GM12878 (cell line): ENCODE data around the gene SPINT1. TPM values are rescaled to one million over a fixed set of nuclear protein-coding genes. Genes with fewer than 3 reads are reported as not detected.

Experiments used
- BCLAF1 ChIP-seq: fragments of 450-650 bp; IDR thresholded peaks from 2 replicates; pipeline ENCODE4 v1.6.1; 2017; ENCODE audit warnings: antibody characterized with exemption, mild to moderate bottlenecking, moderate library complexity
- CBFB ChIP-seq: IDR thresholded peaks from 2 replicates; pipeline ENCODE4 v1.6.1; 2016; ENCODE audit warnings: antibody characterized with exemption, low read depth
- CHD1 ChIP-seq: IDR thresholded peaks from 2 replicates; pipeline ENCODE4 v1.6.1; 2012; ENCODE audit warnings: low read depth, low read length, improper control_type of control experiment
- CREM ChIP-seq: IDR thresholded peaks from 2 replicates; pipeline ENCODE4 v1.6.1; 2014; ENCODE audit warnings: antibody characterized with exemption, low read depth
- FOXK2 ChIP-seq: fragments of 450-650 bp; IDR thresholded peaks from 2 replicates; pipeline ENCODE4 v1.6.1; 2017; ENCODE audit warnings: mild to moderate bottlenecking, moderate library complexity
- MXI1 ChIP-seq: fragments of 150-350 bp; IDR thresholded peaks from 2 replicates; pipeline ENCODE4 v1.6.1; 2011; ENCODE audit warnings: low read depth, mild to moderate bottlenecking, inconsistent platforms, low read length, improper control_type of control experiment
- NFXL1 ChIP-seq: fragments of 450-650 bp; IDR thresholded peaks from 2 replicates; pipeline ENCODE4 v1.6.1; 2017; ENCODE audit warnings: antibody characterized with exemption, mild to moderate bottlenecking, borderline replicate concordance
- NFYB ChIP-seq: IDR thresholded peaks from 2 replicates; pipeline ENCODE4 v1.6.1; 2011; ENCODE audit warnings: low read depth, mild to moderate bottlenecking, low read length, improper control_type of control experiment, moderate library complexity; ENCODE audit not compliant: insufficient read depth
- POLR2A ChIP-seq: IDR thresholded peaks from 2 replicates; pipeline ENCODE4 v1.6.1; 2011; ENCODE audit warnings: low read depth, mild to moderate bottlenecking, low read length
- POU2F2 ChIP-seq: IDR thresholded peaks from 3 replicates; pipeline ENCODE4 v1.6.1; 2011; ENCODE audit warnings: low read depth, mild to moderate bottlenecking, low read length, borderline replicate concordance
- RBBP5 ChIP-seq: fragments of 200-600 bp; sonication (generic); conservative IDR thresholded peaks from 2 replicates; pipeline ENCODE4 v1.6.1; 2016
- TAF1 ChIP-seq: IDR thresholded peaks from 2 replicates; pipeline ENCODE4 v1.6.1; 2011; ENCODE audit warnings: mild to moderate bottlenecking, low read depth, low read length, borderline replicate concordance
- TARDBP ChIP-seq: IDR thresholded peaks from 2 replicates; pipeline ENCODE4 v1.6.1; 2016; ENCODE audit warnings: borderline replicate concordance
- ZBTB40 ChIP-seq: fragments of 450-650 bp; IDR thresholded peaks from 2 replicates; pipeline ENCODE4 v1.6.1; 2016; ENCODE audit warnings: mild to moderate bottlenecking, moderate library complexity, borderline replicate concordance
- ZNF207 ChIP-seq: fragments of 450-650 bp; IDR thresholded peaks from 2 replicates; pipeline ENCODE4 v1.6.1; 2014; ENCODE audit warnings: antibody characterized with exemption, mild to moderate bottlenecking, borderline replicate concordance
- ZNF217 ChIP-seq: fragments of 450-650 bp; IDR thresholded peaks from 2 replicates; pipeline ENCODE4 v1.6.1; 2017; ENCODE audit warnings: antibody characterized with exemption, mild to moderate bottlenecking
- polyA plus RNA-seq, 11 experiments: library from polyadenylated mRNA; depleted of rRNA in 4 of 11; unstranded in 6 of 11; stranded (reverse) in 5 of 11; fragments of >200 nt; fragmentation: Nextera tagmentation in 4 of 11; fragmentation: Illumina TruSeq in 1 of 11; extraction: Ambion mirVana in 4 of 11; extraction: Trizol in 1 of 11; gene quantifications; 1 replicate in 1 of 11; 2 replicates in 10 of 11; pipeline versions ENCODE4 v1.2.1 to v1.2.3, GENCODE V29; 2011 to 2016; ENCODE audit warnings: inconsistent platforms in 2 of 11, missing spikeins in 2 of 11, low read depth in 1 of 11
- total RNA-seq, 4 experiments: library from RNA; depleted of rRNA in 3 of 4; stranded (reverse); fragments of >200 nt in 3 of 4; fragmentation: Illumina TruSeq in 1 of 4; extraction: Trizol in 1 of 4; gene quantifications; 2 replicates each; pipeline versions ENCODE4 v1.2.1 to v1.2.3, GENCODE V29; 2013 to 2021
- TF ChIP-seq, protein P1 (sequence below): fragments of 450-650 bp; IDR thresholded peaks from 2 replicates; pipeline ENCODE4 v1.6.1; 2017; ENCODE audit warnings: low read depth, mild to moderate bottlenecking, moderate library complexity
- TF ChIP-seq, protein P2 (sequence below): IDR thresholded peaks from 2 replicates; pipeline ENCODE4 v1.6.1; 2011; ENCODE audit warnings: low read depth, low read length, improper control_type of control experiment, borderline replicate concordance

SPINT1 gene
- total and polyA plus RNA-seq, 10 of the 15 experiments (the other 5 are each of a cell fraction or from before 2014, with no cell fraction given), result 3.5 to 28.6 (median 10.2) TPM

DNA sequence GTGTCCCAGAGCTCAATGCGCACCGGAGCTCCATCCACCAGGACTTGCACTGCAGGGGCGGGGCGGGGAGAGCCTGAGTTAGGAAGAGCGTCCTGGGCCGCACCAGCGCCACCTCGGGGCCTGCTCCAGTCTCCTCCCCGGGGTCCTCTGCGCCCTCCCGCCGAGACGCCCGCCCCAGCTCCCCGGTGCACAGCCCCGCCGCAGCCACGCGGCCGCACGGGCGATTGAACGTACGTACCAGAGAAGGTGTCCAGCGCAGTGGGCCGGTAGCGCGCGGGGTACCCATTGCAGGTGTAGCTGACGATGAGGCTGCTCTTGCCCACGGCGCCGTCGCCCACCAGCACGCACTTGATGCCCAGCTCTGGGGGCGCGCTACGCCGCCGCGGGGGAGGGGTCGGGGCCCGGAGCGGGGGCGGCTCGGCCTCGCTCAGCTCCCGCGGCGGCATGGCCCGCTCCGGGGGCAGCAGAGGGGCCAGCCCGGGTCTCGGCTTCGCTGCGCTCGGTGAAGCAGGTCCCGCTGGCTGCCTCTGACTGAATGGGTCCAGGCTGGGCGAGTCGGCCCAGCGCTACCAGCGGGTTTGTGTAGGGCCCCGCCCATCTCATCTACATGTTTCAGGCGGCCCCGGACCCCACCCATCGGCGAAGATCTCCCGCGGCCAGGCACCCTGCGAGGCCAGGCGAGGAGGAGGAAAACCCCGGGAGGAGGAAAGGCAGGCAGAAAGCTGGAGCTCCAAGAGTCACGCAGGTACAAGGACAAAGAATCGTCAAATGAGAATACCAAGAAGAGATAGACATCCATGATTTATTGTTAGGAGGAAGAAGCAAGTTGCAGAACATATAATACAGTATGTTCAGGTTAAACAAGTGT is 30.1 kb downstream of the SPINT1 start, which contains the start of gene RHOV (continued):
- TF ChIP-seq CREM (no peak), MXI1 (peak; percentile 32; the same call in 1 of the 2 replicates), CHD1 (no peak), TARDBP (no peak), FOXK2 (no peak), TAF1 (peak; percentile 78), POU2F2 (peak; percentile 45; the same call in 1 of the 3 replicates), BCLAF1 (no peak), ZNF217 (peak; percentile 32; the same call in 1 of the 2 replicates), NFXL1 (no peak), RBBP5 (no peak), ZNF207 (peak; percentile 18; the same call in 1 of the 2 replicates), POLR2A (peak; percentile 90), ZBTB40 (no peak), CBFB (no peak), NFYB (no peak)
- TF ChIP-seq, protein P1, sequence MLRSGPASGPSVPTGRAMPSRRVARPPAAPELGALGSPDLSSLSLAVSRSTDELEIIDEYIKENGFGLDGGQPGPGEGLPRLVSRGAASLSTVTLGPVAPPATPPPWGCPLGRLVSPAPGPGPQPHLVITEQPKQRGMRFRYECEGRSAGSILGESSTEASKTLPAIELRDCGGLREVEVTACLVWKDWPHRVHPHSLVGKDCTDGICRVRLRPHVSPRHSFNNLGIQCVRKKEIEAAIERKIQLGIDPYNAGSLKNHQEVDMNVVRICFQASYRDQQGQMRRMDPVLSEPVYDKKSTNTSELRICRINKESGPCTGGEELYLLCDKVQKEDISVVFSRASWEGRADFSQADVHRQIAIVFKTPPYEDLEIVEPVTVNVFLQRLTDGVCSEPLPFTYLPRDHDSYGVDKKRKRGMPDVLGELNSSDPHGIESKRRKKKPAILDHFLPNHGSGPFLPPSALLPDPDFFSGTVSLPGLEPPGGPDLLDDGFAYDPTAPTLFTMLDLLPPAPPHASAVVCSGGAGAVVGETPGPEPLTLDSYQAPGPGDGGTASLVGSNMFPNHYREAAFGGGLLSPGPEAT, result peak; percentile 44
- TF ChIP-seq, protein P2, sequence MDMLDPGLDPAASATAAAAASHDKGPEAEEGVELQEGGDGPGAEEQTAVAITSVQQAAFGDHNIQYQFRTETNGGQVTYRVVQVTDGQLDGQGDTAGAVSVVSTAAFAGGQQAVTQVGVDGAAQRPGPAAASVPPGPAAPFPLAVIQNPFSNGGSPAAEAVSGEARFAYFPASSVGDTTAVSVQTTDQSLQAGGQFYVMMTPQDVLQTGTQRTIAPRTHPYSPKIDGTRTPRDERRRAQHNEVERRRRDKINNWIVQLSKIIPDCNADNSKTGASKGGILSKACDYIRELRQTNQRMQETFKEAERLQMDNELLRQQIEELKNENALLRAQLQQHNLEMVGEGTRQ, result no peak
